T-helper 2 cell treated with Interferon-gamma antibody and Interleukin-4, amounts not matched to agents 100 ng/mL and 5 ng/mL, for 36 hours (primary cell): Measurements from ENCODE around the gene GSE1. TPM values are rescaled to one million over a fixed set of nuclear protein-coding genes. Genes with fewer than 3 reads are reported as not detected.

ENCODE experiments used
- intact Hi-C: fragments of 100-400 bp; cut with micrococcal nuclease; formaldehyde crosslinking; loops from one replicate; pipeline ENCODE4 v1.15.1; 2023
- total RNA-seq: library from RNA; stranded (reverse); gene quantifications from 2 replicates; pipeline ENCODE4 v1.2.3, GENCODE V29; 2022

GSE1 gene
- total RNA-seq, 1 donor from 2014 or later = 56.9 TPM

GRCh38 chr16:85689950-85690320, 76.8 kb downstream of the GSE1 start:
- intact Hi-C loops = loop anchor here (2.0 to 10.0 kb wide), 4 partner anchors 73 to 385 kb away; partner anchors contain the start of genes COX4I1 and EMC8

- intact Hi-C loops = no loop called here
Measured at GRCh38 chr16:85690469-85691064, 77.4 kb downstream of the GSE1 start.

GRCh38 chr16:85695196-85696128, 82.3 kb downstream of the GSE1 start:
- intact Hi-C loops = no loop called here

GRCh38 chr16:85696781-85697180, 83.7 kb downstream of the GSE1 start:
- intact Hi-C loops = no loop called here

- intact Hi-C loops = no loop called here
Measured at GRCh38 chr16:85697431-85697830, 84.3 kb downstream of the GSE1 start.

- intact Hi-C loops = no loop called here
Measured at GRCh38 chr16:85698459-85698891, 85.4 kb downstream of the GSE1 start.

- intact Hi-C loops = no loop called here
Measured at GRCh38 chr16:85698935-85699558, 85.9 kb downstream of the GSE1 start.

- intact Hi-C loops = no loop called here
Measured at GRCh38 chr16:85699628-85700027, 86.5 kb downstream of the GSE1 start.

GRCh38 chr16:85704011-85704410, 90.9 kb downstream of the GSE1 start:
- intact Hi-C loops = no loop called here

GRCh38 chr16:85704900-85705846, 92.1 kb downstream of the GSE1 start:
- intact Hi-C loops = no loop called here

GRCh38 chr16:85706449-85707034, 93.4 kb downstream of the GSE1 start:
- intact Hi-C loops = no loop called here

- intact Hi-C loops = no loop called here
Measured at GRCh38 chr16:85707528-85708095, 94.5 kb downstream of the GSE1 start.

GRCh38 chr16:85708338-85708737, 95.2 kb downstream of the GSE1 start:
- intact Hi-C loops = no loop called here

GRCh38 chr16:85709766-85710585, 96.9 kb downstream of the GSE1 start:
- intact Hi-C loops = no loop called here

- intact Hi-C loops = no loop called here
Measured at GRCh38 chr16:85710732-85711131, 97.6 kb downstream of the GSE1 start.

- intact Hi-C loops = no loop called here
Measured at GRCh38 chr16:85711982-85712587, 99.0 kb downstream of the GSE1 start.

- intact Hi-C loops = no loop called here
Measured at GRCh38 chr16:85712801-85713200, 99.7 kb downstream of the GSE1 start.

GRCh38 chr16:85715169-85716021, 102.3 kb downstream of the GSE1 start:
- intact Hi-C loops = no loop called here
